Measurements from ENCODE around the gene BPIFB2. TPM values are rescaled to one million over a fixed set of nuclear protein-coding genes. Genes with fewer than 3 reads are reported as not detected.

BPIFB2 gene
- polyA plus RNA-seq, 1 donor from 2014 or later: not detected

DNA sequence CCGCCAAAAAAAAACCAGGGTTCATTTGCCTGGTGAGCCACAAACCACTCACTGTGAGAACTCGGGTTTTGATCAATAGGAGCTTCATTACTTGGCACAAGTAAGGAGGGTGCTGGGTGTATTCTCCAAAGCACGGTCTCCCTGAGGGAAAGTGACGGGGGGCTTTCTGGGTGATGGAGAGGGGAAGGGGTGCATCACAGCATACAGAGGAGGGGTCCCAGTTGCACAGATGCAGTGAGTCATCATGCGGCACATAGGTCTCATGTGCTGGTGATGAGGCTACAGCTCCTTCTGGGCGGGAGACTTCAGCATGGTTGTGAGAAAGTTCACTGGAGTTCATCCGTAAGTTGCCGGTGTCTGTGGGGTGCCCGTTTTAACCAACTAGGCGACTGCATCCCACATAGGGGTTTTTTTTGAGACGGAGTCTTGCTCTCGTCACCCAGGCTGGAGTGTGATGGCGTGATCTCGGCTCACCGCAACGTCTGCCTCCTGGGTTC lies 39.5 kb upstream of the BPIFB2 start:
- no peak for TF ChIP-seq EP300 (conservative IDR thresholded peaks at IDR 0.05; ENCODE audit: poor library complexity, severe bottlenecking)
- no peak for TF ChIP-seq EZH2 (IDR thresholded peaks at IDR 0.05; ENCODE audit: borderline replicate concordance, insufficient read depth, low read length, poor library complexity, severe bottlenecking)
- TF ChIP-seq MXI1 (conservative IDR thresholded peaks at IDR 0.05; ENCODE audit: poor library complexity, severe bottlenecking): no peak
- TF ChIP-seq, protein P1, sequence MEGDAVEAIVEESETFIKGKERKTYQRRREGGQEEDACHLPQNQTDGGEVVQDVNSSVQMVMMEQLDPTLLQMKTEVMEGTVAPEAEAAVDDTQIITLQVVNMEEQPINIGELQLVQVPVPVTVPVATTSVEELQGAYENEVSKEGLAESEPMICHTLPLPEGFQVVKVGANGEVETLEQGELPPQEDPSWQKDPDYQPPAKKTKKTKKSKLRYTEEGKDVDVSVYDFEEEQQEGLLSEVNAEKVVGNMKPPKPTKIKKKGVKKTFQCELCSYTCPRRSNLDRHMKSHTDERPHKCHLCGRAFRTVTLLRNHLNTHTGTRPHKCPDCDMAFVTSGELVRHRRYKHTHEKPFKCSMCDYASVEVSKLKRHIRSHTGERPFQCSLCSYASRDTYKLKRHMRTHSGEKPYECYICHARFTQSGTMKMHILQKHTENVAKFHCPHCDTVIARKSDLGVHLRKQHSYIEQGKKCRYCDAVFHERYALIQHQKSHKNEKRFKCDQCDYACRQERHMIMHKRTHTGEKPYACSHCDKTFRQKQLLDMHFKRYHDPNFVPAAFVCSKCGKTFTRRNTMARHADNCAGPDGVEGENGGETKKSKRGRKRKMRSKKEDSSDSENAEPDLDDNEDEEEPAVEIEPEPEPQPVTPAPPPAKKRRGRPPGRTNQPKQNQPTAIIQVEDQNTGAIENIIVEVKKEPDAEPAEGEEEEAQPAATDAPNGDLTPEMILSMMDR (IDR thresholded peaks at IDR 0.05; ENCODE audit: poor library complexity, severe bottlenecking): no peak
- no peak for TF ChIP-seq SMC3 (conservative IDR thresholded peaks at IDR 0.05; ENCODE audit: poor library complexity)
- TF ChIP-seq POLR2AphosphoS5 (IDR thresholded peaks at IDR 0.05): no peak
- no peak for TF ChIP-seq TAF1 (IDR thresholded peaks at IDR 0.05; ENCODE audit: low read depth)
- no peak for TF ChIP-seq RAD21 (conservative IDR thresholded peaks at IDR 0.05)
- TF ChIP-seq, protein P2, sequence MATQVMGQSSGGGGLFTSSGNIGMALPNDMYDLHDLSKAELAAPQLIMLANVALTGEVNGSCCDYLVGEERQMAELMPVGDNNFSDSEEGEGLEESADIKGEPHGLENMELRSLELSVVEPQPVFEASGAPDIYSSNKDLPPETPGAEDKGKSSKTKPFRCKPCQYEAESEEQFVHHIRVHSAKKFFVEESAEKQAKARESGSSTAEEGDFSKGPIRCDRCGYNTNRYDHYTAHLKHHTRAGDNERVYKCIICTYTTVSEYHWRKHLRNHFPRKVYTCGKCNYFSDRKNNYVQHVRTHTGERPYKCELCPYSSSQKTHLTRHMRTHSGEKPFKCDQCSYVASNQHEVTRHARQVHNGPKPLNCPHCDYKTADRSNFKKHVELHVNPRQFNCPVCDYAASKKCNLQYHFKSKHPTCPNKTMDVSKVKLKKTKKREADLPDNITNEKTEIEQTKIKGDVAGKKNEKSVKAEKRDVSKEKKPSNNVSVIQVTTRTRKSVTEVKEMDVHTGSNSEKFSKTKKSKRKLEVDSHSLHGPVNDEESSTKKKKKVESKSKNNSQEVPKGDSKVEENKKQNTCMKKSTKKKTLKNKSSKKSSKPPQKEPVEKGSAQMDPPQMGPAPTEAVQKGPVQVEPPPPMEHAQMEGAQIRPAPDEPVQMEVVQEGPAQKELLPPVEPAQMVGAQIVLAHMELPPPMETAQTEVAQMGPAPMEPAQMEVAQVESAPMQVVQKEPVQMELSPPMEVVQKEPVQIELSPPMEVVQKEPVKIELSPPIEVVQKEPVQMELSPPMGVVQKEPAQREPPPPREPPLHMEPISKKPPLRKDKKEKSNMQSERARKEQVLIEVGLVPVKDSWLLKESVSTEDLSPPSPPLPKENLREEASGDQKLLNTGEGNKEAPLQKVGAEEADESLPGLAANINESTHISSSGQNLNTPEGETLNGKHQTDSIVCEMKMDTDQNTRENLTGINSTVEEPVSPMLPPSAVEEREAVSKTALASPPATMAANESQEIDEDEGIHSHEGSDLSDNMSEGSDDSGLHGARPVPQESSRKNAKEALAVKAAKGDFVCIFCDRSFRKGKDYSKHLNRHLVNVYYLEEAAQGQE (IDR thresholded peaks at IDR 0.05; ENCODE audit: borderline replicate concordance): no peak
- Histone ChIP-seq H3K27ac (ENCODE audit: low read length) (no peak overlapping the region), H3K4me2 (ENCODE audit: low read length) (no peak overlapping the region), H2AFZ (ENCODE audit: low read depth, low read length) (no peak overlapping the region), H4K20me1 (ENCODE audit: insufficient read depth) (no peaks in the 10 kb centered on the region), H3F3A (ENCODE audit: insufficient read depth, low read length, poor library complexity, severe bottlenecking) (no peaks in the 10 kb centered on the region), H3K9ac (ENCODE audit: low read length) (no peak overlapping the region), H3K79me2 (replicated peaks; ENCODE audit: insufficient read depth, low read length) (no peaks in the 10 kb centered on the region), H3K9me3 (ENCODE audit: low read length) (no peaks in the 10 kb centered on the region), H3K27me3 (ENCODE audit: insufficient read depth, low read depth, low read length) (no peaks in the 10 kb centered on the region), H3K36me3 (ENCODE audit: insufficient read depth, low read length) (no peaks in the 10 kb centered on the region), H3K9me2 (ENCODE audit: insufficient read depth, low read length) (no peaks in the 10 kb centered on the region), H3K4me3 (ENCODE audit: low read length) (no peak overlapping the region)

DNA sequence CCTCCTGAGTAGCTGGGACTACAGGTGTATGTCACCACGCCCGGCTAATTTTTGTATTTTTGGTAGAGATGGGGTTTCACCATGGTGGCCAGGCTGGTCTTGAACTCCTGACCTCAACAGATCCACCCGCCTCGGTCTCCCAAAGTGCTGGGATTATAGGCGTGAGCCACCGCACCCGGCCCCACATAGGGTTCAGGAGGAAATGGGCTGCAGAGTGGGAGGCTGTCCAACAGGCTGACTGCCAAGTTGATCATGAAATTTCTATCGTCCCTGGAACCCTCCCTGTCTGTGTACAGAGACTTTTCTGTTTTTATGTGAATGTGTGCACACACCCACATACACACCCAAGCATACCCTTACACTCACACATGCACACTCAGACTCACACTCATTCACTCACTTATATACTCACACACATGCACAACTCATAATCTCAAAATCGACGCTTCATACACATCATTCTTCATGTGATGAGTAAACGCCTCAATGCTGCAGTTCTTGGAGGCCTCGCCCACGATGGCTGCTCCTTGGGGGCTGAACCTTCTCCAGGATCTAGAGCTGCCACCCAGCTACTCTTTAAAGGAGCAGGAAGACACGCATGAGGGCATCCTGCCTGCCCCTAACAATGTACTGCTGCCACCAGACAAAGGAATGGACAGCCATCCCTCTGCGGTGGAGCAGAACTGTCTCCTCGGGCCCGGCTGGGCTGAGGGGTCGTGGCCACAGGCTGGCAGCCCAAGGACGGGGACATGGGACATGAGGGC lies 38.8 kb upstream of the BPIFB2 start:
- Histone ChIP-seq H3K9me3 (ENCODE audit: low read length) (no peaks in the 10 kb centered on the region), H3K27me3 (ENCODE audit: insufficient read depth, low read depth, low read length) (no peaks in the 10 kb centered on the region), H3K27ac (ENCODE audit: low read length) (no peak overlapping the region), H3F3A (ENCODE audit: insufficient read depth, low read length, poor library complexity, severe bottlenecking) (no peaks in the 10 kb centered on the region), H3K9ac (ENCODE audit: low read length) (no peak overlapping the region), H3K9me2 (ENCODE audit: insufficient read depth, low read length) (no peaks in the 10 kb centered on the region), H3K4me3 (ENCODE audit: low read length) (no peak overlapping the region), H3K36me3 (ENCODE audit: insufficient read depth, low read length) (no peaks in the 10 kb centered on the region), H3K4me2 (ENCODE audit: low read length) (no peak overlapping the region), H3K79me2 (replicated peaks; ENCODE audit: insufficient read depth, low read length) (no peaks in the 10 kb centered on the region), H2AFZ (ENCODE audit: low read depth, low read length) (no peak overlapping the region), H4K20me1 (ENCODE audit: insufficient read depth) (no peaks in the 10 kb centered on the region)
- TF ChIP-seq MXI1 (conservative IDR thresholded peaks at IDR 0.05; ENCODE audit: poor library complexity, severe bottlenecking): no peak
- no peak for TF ChIP-seq EZH2 (IDR thresholded peaks at IDR 0.05; ENCODE audit: borderline replicate concordance, insufficient read depth, low read length, poor library complexity, severe bottlenecking)
- TF ChIP-seq, protein P1 (IDR thresholded peaks at IDR 0.05; ENCODE audit: poor library complexity, severe bottlenecking): no peak

All from neural cell (in vitro differentiated cells).